OCI-LY1 (cell line): ENCODE results near the gene GALP.

Source experiments
- H2AFZ ChIP-seq: fragments of 200-600 bp; sonication (generic), shearing (Covaris generic); 2 replicates; pipeline ENCODE4 v1.6.0; 2014; ENCODE audit warnings: antibody characterized with exemption, mild to moderate bottlenecking, low read length
- H3F3A ChIP-seq: fragments of 200-600 bp; sonication (generic), shearing (Covaris generic); 2 replicates; pipeline ENCODE4 v1.6.0; 2014; ENCODE audit warnings: mild to moderate bottlenecking, antibody characterized with exemption, low read length, moderate library complexity; ENCODE audit not compliant: insufficient read depth
- H3K27ac ChIP-seq: fragments of 200-600 bp; sonication (generic); 2 replicates; pipeline ENCODE4 v1.5.1; 2014; ENCODE audit warnings: low read length, mixed run types, mild to moderate bottlenecking, low read depth; ENCODE audit not compliant: poor library complexity, severe bottlenecking
- H3K27me3 ChIP-seq: fragments of 200-600 bp; sonication (generic); 2 replicates; pipeline ENCODE4 v1.6.0; 2014; ENCODE audit warnings: antibody characterized with exemption, mild to moderate bottlenecking, low read length, moderate library complexity; ENCODE audit not compliant: insufficient read depth
- H3K36me3 ChIP-seq: fragments of 200-600 bp; sonication (generic); 2 replicates; pipeline ENCODE4 v1.6.1; 2014; ENCODE audit warnings: mild to moderate bottlenecking, antibody characterized with exemption, low read length, moderate library complexity, mixed read lengths; ENCODE audit not compliant: insufficient read depth
- H3K4me1 ChIP-seq: fragments of 200-600 bp; sonication (generic); 2 replicates; pipeline ENCODE4 v1.5.1; 2014; ENCODE audit warnings: mild to moderate bottlenecking, low read length, moderate library complexity; ENCODE audit not compliant: insufficient read depth, severe bottlenecking
- H3K4me2 ChIP-seq: fragments of 200-600 bp; sonication (generic), shearing (Covaris generic); 2 replicates; pipeline ENCODE4 v1.6.1; 2014; ENCODE audit warnings: low read length
- H3K4me3 ChIP-seq: fragments of 200-600 bp; sonication (generic); 2 replicates; pipeline ENCODE4 v1.5.1; 2014; ENCODE audit warnings: low read length, low read depth, mild to moderate bottlenecking, mixed read lengths; ENCODE audit not compliant: poor library complexity, severe bottlenecking
- H3K79me2 ChIP-seq: fragments of 200-600 bp; shearing (Covaris generic); 2 replicates; pipeline ENCODE4 v1.6.1; 2016; ENCODE audit warnings: mixed run types, low read length, mixed read lengths; ENCODE audit not compliant: insufficient read depth
- H3K9ac ChIP-seq: fragments of 200-600 bp; sonication (generic), shearing (Covaris generic); 2 replicates; pipeline ENCODE4 v1.6.1; 2014; ENCODE audit warnings: mild to moderate bottlenecking, low read length, mixed read lengths
- H3K9me2 ChIP-seq: fragments of 200-600 bp; sonication (generic), shearing (Covaris generic); 2 replicates; pipeline ENCODE4 v1.6.1; 2014; ENCODE audit warnings: low read depth, mild to moderate bottlenecking, low read length, mixed read lengths
- H3K9me3 ChIP-seq: fragments of 200-600 bp; shearing (Covaris generic); 2 replicates; pipeline ENCODE4 v1.6.1; 2014; ENCODE audit warnings: low read length, mixed read lengths
- H4K20me1 ChIP-seq: fragments of 200-600 bp; sonication (generic), shearing (Covaris generic); 2 replicates; pipeline ENCODE4 v1.6.0; 2016; ENCODE audit warnings: mild to moderate bottlenecking, low read length; ENCODE audit not compliant: insufficient read depth
- EZH2 ChIP-seq: fragments of 200-600 bp; sonication (generic), shearing (Covaris generic); IDR thresholded peaks from 2 replicates; pipeline ENCODE4 v1.8.0; 2017; ENCODE audit warnings: borderline replicate concordance, mixed run types, mild to moderate bottlenecking, antibody characterized with exemption, low read length, moderate library complexity, mixed read lengths
- TF ChIP-seq, protein P1 (sequence below): fragments of 200-600 bp; sonication (generic), shearing (Covaris generic); IDR thresholded peaks from 2 replicates; pipeline ENCODE4 v1.5.1; 2017; ENCODE audit warnings: mild to moderate bottlenecking, antibody characterized with exemption, low read length, moderate library complexity, mixed read lengths

The GALP gene

DNA sequence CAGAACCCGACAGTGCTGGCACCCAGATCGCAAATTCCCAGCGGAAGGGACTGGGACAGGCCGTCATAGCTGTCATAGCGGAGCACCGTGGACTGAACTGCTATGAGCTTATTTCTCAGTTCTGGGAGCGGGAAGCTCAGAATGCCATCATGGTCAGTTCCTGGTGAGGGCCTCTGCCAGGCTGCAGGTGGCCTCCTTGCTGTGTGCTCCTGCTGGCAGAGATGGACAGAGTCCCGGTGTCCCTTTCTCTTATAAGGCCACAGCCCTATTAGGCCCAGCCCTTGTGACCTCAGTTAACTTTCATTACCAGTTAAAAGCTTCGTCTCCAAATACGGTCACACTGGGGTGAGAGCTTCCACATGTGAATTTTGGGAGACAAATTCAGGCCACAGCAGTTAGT, 30.1 kb upstream of the GALP start:
- H3K4me3 ChIP-seq, result no peak overlapping the region
- peaks cover 20% of the 10 kb centered on the region for H3K4me1 ChIP-seq
- no peaks in the 10 kb centered on the region for H3K9me2 ChIP-seq
- no peaks in the 10 kb centered on the region for H3K9me3 ChIP-seq
- no peaks in the 10 kb centered on the region for H4K20me1 ChIP-seq
- H3K36me3 ChIP-seq, result peaks cover 32% of the 10 kb centered on the region
- no peak overlapping the region for H3K27ac ChIP-seq
- TF ChIP-seq EZH2, result no peak
- TF ChIP-seq, protein P1, sequence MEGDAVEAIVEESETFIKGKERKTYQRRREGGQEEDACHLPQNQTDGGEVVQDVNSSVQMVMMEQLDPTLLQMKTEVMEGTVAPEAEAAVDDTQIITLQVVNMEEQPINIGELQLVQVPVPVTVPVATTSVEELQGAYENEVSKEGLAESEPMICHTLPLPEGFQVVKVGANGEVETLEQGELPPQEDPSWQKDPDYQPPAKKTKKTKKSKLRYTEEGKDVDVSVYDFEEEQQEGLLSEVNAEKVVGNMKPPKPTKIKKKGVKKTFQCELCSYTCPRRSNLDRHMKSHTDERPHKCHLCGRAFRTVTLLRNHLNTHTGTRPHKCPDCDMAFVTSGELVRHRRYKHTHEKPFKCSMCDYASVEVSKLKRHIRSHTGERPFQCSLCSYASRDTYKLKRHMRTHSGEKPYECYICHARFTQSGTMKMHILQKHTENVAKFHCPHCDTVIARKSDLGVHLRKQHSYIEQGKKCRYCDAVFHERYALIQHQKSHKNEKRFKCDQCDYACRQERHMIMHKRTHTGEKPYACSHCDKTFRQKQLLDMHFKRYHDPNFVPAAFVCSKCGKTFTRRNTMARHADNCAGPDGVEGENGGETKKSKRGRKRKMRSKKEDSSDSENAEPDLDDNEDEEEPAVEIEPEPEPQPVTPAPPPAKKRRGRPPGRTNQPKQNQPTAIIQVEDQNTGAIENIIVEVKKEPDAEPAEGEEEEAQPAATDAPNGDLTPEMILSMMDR, result no peak
- H2AFZ ChIP-seq, result no peak overlapping the region
- no peaks in the 10 kb centered on the region for H3F3A ChIP-seq
- peaks cover 15% of the 10 kb centered on the region for H3K79me2 ChIP-seq
- no peaks in the 10 kb centered on the region for H3K27me3 ChIP-seq
- H3K9ac ChIP-seq, result no peak overlapping the region
- no peak overlapping the region for H3K4me2 ChIP-seq

DNA sequence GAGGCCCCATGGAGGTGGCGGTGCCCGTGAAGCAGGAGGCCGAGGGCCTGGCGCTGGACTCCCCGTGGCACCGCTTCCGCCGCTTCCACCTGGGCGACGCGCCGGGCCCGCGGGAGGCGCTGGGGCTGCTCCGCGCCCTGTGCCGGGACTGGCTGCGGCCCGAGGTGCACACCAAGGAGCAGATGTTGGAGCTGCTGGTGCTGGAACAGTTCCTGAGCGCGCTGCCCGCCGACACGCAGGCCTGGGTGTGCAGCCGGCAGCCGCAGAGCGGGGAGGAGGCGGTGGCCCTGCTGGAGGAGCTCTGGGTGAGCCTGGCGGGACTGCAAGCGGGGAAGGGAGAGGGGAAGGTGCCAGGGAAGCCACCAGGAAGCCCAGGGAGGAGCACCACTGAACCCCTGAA, 28.9 kb upstream of the GALP start:
- Histone ChIP-seq H4K20me1 (no peaks in the 10 kb centered on the region), H3K36me3 (peaks cover 32% of the 10 kb centered on the region), H3K9me3 (no peaks in the 10 kb centered on the region), H3K27ac (no peak overlapping the region), H3K4me3 (no peak overlapping the region), H3K9me2 (no peaks in the 10 kb centered on the region), H3K4me1 (peaks cover 18% of the 10 kb centered on the region), H3K79me2 (peaks cover 12% of the 10 kb centered on the region), H3K4me2 (no peak overlapping the region), H3K9ac (no peak overlapping the region), H2AFZ (no peak overlapping the region), H3F3A (no peaks in the 10 kb centered on the region), H3K27me3 (no peaks in the 10 kb centered on the region)
- TF ChIP-seq EZH2, result no peak
- TF ChIP-seq, protein P1, result no peak

DNA sequence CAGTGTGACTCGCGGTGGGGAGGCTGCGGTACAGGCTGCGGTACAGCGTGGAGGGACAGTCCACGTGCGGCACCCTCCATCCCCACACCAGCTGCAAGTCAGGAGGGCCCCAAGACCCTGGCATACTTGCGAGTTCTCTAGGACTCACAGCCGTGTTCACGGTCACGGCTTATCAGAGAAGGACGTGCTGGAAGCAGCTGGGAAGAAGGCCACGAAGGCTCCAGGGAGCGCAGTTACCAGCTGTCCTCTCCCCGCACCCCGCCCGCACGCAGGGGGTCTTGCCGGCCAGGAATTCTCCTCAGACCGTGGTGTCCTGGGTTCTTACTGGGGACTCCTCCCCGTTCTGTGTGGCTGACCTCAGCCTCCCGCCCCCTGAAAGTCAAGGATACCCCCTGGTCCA, 28.5 kb upstream of the GALP start:
- no peaks in the 10 kb centered on the region for H3K9me2 ChIP-seq
- H3K36me3 ChIP-seq, result peaks cover 30% of the 10 kb centered on the region
- no peaks in the 10 kb centered on the region for H4K20me1 ChIP-seq
- no peak overlapping the region for H3K4me3 ChIP-seq
- TF ChIP-seq EZH2, result no peak
- TF ChIP-seq, protein P1, result no peak
- H3K4me1 ChIP-seq, result peaks cover 14% of the 10 kb centered on the region
- no peak overlapping the region for H3K27ac ChIP-seq
- no peak overlapping the region for H3K9ac ChIP-seq
- H3K4me2 ChIP-seq, result no peak overlapping the region
- H3K27me3 ChIP-seq, result no peaks in the 10 kb centered on the region
- H3K9me3 ChIP-seq, result no peaks in the 10 kb centered on the region
- peaks cover 8% of the 10 kb centered on the region for H3K79me2 ChIP-seq
- no peaks in the 10 kb centered on the region for H3F3A ChIP-seq
- H2AFZ ChIP-seq, result no peak overlapping the region
